Gastrocnemius medialis (tissue), 4 donors: ENCODE results near the gene ZNF354C. TPM values are rescaled to one million over a fixed set of nuclear protein-coding genes. Genes with fewer than 3 reads are reported as not detected.

ENCODE experiments used
- ATAC-seq, 2 donors: fragments of 150-250 bp; one replicate each; pipeline ENCODE4 v1.9.1; 2016
- DNase-seq, 2 donors: peaks; one replicate each; pipeline ENCODE4 v3.0.0-alpha.2; 2019
- H3K27ac ChIP-seq, 4 donors: fragments of 200-600 bp; sonication (generic); 1 replicate in 1 of 4; 2 replicates in 3 of 4; pipeline ENCODE4 v1.5.1; 2016 to 2018; ENCODE audit warnings: mild to moderate bottlenecking in 2 of 4, moderate library complexity in 1 of 4
- H3K27me3 ChIP-seq, 3 donors: fragments of 200-600 bp; sonication (generic) in 2 of 3; 1 replicate in 1 of 3; 2 replicates in 2 of 3; pipeline versions ENCODE4 v1.5.1 to v1.6.0; 2016 to 2019; ENCODE audit warnings: mild to moderate bottlenecking in 1 of 3, moderate library complexity in 1 of 3
- H3K36me3 ChIP-seq, 2 donors: fragments of 200-600 bp; sonication (generic) in 1 of 2; one replicate each; pipeline ENCODE4 v1.5.1; 2017 to 2018
- H3K4me1 ChIP-seq, 2 donors: fragments of 200-600 bp; sonication (generic) in 1 of 2; one replicate each; pipeline ENCODE4 v1.5.1; 2016 to 2017; ENCODE audit warnings: mild to moderate bottlenecking in 2 of 2
- H3K4me3 ChIP-seq, 4 donors: fragments of 200-600 bp; sonication (generic) in 3 of 4; 1 replicate in 1 of 4; 2 replicates in 3 of 4; pipeline ENCODE4 v1.5.1; 2016 to 2019; ENCODE audit warnings: mild to moderate bottlenecking in 2 of 4
- H3K9me3 ChIP-seq, 3 donors: fragments of 200-600 bp; sonication (generic) in 2 of 3; 1 replicate in 1 of 3; 2 replicates in 2 of 3; pipeline ENCODE4 v1.5.1; 2016 to 2019
- CTCF ChIP-seq, 5 experiments: fragments of 450-650 bp in 3 of 5; fragments of 200-600 bp in 2 of 5; sonication (generic) in 2 of 5; IDR thresholded peaks in 4 of 5; conservative IDR thresholded peaks in 1 of 5; 1 replicate in 4 of 5; 2 replicates in 1 of 5; pipeline ENCODE4 v1.5.1; 2016 to 2019; ENCODE audit warnings: antibody characterized with exemption in 5 of 5, mild to moderate bottlenecking in 3 of 5, moderate library complexity in 3 of 5
- POLR2A ChIP-seq, 2 donors: fragments of 450-650 bp; IDR thresholded peaks; one replicate each; pipeline ENCODE4 v1.6.1; 2017; ENCODE audit warnings: antibody characterized with exemption in 2 of 2, mild to moderate bottlenecking in 2 of 2, moderate library complexity in 2 of 2
- in situ Hi-C, 4 donors: fragments of 200-750 bp; cut with MboI; loops; one replicate each; pipeline versions ENCODE4 v1.15.0 to v1.8.0; 2017; ENCODE audit warnings: low sequenced_read_pairs in 4 of 4
- intact Hi-C: fragments of 100-400 bp; cut with DNase I; formaldehyde crosslinking; loops from one replicate; pipeline ENCODE4 v1.15.1; 2023; ENCODE audit warnings: low total_unique reads
- total RNA-seq, 4 donors: library from RNA; depleted of rRNA; stranded (reverse); fragments of >200 nt; gene quantifications; one replicate each; pipeline versions ENCODE4 v1.1.0 to v1.2.3, GENCODE V29; 2016

Gene ZNF354C
- total RNA-seq, 4 donors from 2014 or later, result 1.6 to 3.5 (median 2.3) TPM

GRCh38 chr5:179115307-179115706 is 55.1 kb downstream of the ZNF354C start:
- intact Hi-C loops, result no loop called here
- Histone ChIP-seq H3K4me1 (no peaks in the 10 kb centered on the region), H3K27me3 (no peaks in the 10 kb centered on the region), H3K4me3 (no peak overlapping the region), H3K9me3 (peaks cover 0 to 14% (median 0%) of the 10 kb centered on the region in 3 donors), H3K36me3 (no peaks in the 10 kb centered on the region), H3K27ac (no peak overlapping the region)
- ATAC-seq, result no peak
- in situ Hi-C loops, result no loop called here
- TF ChIP-seq CTCF (IDR thresholded peaks at IDR 0.05 in 4 of 5, conservative IDR thresholded peaks at IDR 0.05 in 1 of 5) (no peak), POLR2A (IDR thresholded peaks at IDR 0.05) (no peak)
- no peak for DNase-seq

GRCh38 chr5:179115845-179116524 is 55.8 kb downstream of the ZNF354C start:
- Histone ChIP-seq H3K36me3 (no peaks in the 10 kb centered on the region), H3K4me3 (no peak overlapping the region), H3K27ac (no peak overlapping the region), H3K27me3 (no peaks in the 10 kb centered on the region), H3K4me1 (no peaks in the 10 kb centered on the region), H3K9me3 (peaks cover 0 to 9% (median 0%) of the 10 kb centered on the region in 3 donors)
- TF ChIP-seq POLR2A (IDR thresholded peaks at IDR 0.05) (no peak), CTCF (IDR thresholded peaks at IDR 0.05 in 4 of 5, conservative IDR thresholded peaks at IDR 0.05 in 1 of 5) (no peak)
- ATAC-seq (no peak), DNase-seq (no peak)
- intact Hi-C loops, result no loop called here
- in situ Hi-C loops, result no loop called here

GRCh38 chr5:179118338-179118737 is 58.2 kb downstream of the ZNF354C start:
- no peak overlapping the region for H3K4me3 ChIP-seq
- no peaks in the 10 kb centered on the region for H3K9me3 ChIP-seq
- DNase-seq (no peak), ATAC-seq (no peak)
- in situ Hi-C loops (no loop called here), intact Hi-C loops (no loop called here)
- H3K27me3 ChIP-seq, result no peaks in the 10 kb centered on the region
- no peak overlapping the region for H3K27ac ChIP-seq
- no peak for TF ChIP-seq POLR2A (IDR thresholded peaks at IDR 0.05)
- TF ChIP-seq CTCF (IDR thresholded peaks at IDR 0.05 in 4 of 5, conservative IDR thresholded peaks at IDR 0.05 in 1 of 5), result no peak
- no peaks in the 10 kb centered on the region for H3K4me1 ChIP-seq
- H3K36me3 ChIP-seq, result no peaks in the 10 kb centered on the region

GRCh38 chr5:179118756-179119414 is 58.7 kb downstream of the ZNF354C start:
- in situ Hi-C loops, result no loop called here
- ATAC-seq (no peak), DNase-seq (no peak)
- intact Hi-C loops, result no loop called here
- no peaks in the 10 kb centered on the region for H3K27me3 ChIP-seq
- no peaks in the 10 kb centered on the region for H3K36me3 ChIP-seq
- H3K4me1 ChIP-seq, result no peaks in the 10 kb centered on the region
- TF ChIP-seq CTCF (IDR thresholded peaks at IDR 0.05 in 4 of 5, conservative IDR thresholded peaks at IDR 0.05 in 1 of 5) (no peak), POLR2A (IDR thresholded peaks at IDR 0.05) (no peak)
- no peak overlapping the region for H3K4me3 ChIP-seq
- H3K9me3 ChIP-seq, result no peaks in the 10 kb centered on the region
- H3K27ac ChIP-seq, result no peak overlapping the region
